Measurements from ENCODE around the gene STARD13.
"Not testable (repeated sequence)": the region's sequence is repeated elsewhere in the genome, so short reads cannot be mapped to it uniquely, and the experiment has no call there.

- not testable (repeated sequence) for TF ChIP-seq POLR2AphosphoS5, CTCF (IDR thresholded peaks at IDR 0.05)
Measured at GRCh38 chr13:33177340-33178208, 108.0 kb downstream of the STARD13 start.
